Mucosa of descending colon (tissue), 3 donors: Measurements from ENCODE around the gene USF3. TPM values are rescaled to one million over a fixed set of nuclear protein-coding genes. Genes with fewer than 3 reads are reported as not detected.

Source experiments
- ATAC-seq: fragments of 200-7000 bp; cut with Tn5 transposase; one replicate; pipeline ENCODE4 v1.9.1; 2020; ENCODE audit warnings: mild to moderate bottlenecking, moderate library complexity
- DNase-seq, 3 donors: peaks; one replicate each; pipeline ENCODE4 v3.0.0-alpha.2; 2020
- H3K36me3 ChIP-seq: fragments of 200-600 bp; one replicate; pipeline ENCODE4 v1.8.0; 2021; ENCODE audit warnings: low read depth, mild to moderate bottlenecking
- H3K4me1 ChIP-seq: fragments of 200-600 bp; one replicate; pipeline ENCODE4 v1.8.0; 2021; ENCODE audit warnings: low read depth, mild to moderate bottlenecking
- H3K4me3 ChIP-seq: fragments of 200-600 bp; one replicate; pipeline ENCODE4 v1.8.0; 2021; ENCODE audit warnings: mild to moderate bottlenecking
- H3K9me3 ChIP-seq: fragments of 200-600 bp; one replicate; pipeline ENCODE4 v1.8.0; 2021; ENCODE audit warnings: mild to moderate bottlenecking
- intact Hi-C, 2 donors: fragments of 100-400 bp; cut with DNase I in 1 of 2; cut with micrococcal nuclease in 1 of 2; formaldehyde crosslinking; loops; one replicate each; pipeline versions ENCODE4 v1.11.0 to v1.11.1; 2022; cut with DNase I, micrococcal nuclease
- total RNA-seq, 3 donors: library from RNA; stranded (reverse); fragmentation: NEBNext Ultra II Directional in 2 of 3; extraction: Animal tissue kit (Norgen Biotek cat#: 25700) in 2 of 3; gene quantifications; one replicate each; pipeline versions ENCODE4 v1.2.1 to v1.2.4, GENCODE V29; 2021 to 2023
- TF ChIP-seq, protein P1 (sequence below): fragments of 200-600 bp; IDR thresholded peaks from one replicate; pipeline ENCODE4 v1.8.0; 2022; ENCODE audit warnings: antibody characterized with exemption, mild to moderate bottlenecking
- donor health status: DM: no; HTN: no; CAD: no; lungs with moderate emphysema.
- donor health status: DM: no; HTN: no; CAD: no.
- donor health status: DM: no; HTN: yes; CAD: no.

USF3 gene
- total RNA-seq, 3 donors from 2014 or later = 24.5 to 31.4 (median 26.7) TPM

DNA sequence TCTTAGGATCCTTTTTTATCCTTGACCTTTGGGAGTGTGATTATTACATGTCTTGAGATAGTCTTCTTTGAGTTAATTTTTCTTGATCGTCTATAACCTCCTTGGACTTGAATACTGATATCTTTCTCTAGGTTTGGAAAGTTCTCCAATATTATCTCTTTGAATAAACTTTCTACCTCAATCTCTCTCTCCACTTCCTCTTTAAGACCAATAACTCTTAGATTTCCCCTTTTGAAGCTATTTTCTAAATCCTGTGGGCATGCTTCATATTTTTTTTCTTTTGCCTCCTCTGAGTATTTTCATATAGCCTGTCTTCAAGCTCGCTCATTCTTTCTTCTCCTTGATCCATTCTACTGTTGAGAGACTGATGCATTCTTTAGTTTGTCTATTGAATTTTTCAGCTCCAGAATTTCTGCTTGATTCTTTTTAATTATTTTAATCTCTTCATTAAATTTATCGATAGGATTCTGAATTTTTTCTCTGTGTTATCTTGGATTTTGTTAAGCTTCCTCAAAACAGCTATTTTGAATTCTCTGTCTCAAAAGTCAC lies 12.1 kb downstream of the USF3 start:
- intact Hi-C loops = no loop called here
- Histone ChIP-seq H3K4me1 (no peaks in the 10 kb centered on the region), H3K4me3 (no peak overlapping the region), H3K36me3 (no peaks in the 10 kb centered on the region), H3K9me3 (peaks cover 4% of the 10 kb centered on the region)
- no peak for ATAC-seq
- no peak for DNase-seq
- TF ChIP-seq, protein P1, sequence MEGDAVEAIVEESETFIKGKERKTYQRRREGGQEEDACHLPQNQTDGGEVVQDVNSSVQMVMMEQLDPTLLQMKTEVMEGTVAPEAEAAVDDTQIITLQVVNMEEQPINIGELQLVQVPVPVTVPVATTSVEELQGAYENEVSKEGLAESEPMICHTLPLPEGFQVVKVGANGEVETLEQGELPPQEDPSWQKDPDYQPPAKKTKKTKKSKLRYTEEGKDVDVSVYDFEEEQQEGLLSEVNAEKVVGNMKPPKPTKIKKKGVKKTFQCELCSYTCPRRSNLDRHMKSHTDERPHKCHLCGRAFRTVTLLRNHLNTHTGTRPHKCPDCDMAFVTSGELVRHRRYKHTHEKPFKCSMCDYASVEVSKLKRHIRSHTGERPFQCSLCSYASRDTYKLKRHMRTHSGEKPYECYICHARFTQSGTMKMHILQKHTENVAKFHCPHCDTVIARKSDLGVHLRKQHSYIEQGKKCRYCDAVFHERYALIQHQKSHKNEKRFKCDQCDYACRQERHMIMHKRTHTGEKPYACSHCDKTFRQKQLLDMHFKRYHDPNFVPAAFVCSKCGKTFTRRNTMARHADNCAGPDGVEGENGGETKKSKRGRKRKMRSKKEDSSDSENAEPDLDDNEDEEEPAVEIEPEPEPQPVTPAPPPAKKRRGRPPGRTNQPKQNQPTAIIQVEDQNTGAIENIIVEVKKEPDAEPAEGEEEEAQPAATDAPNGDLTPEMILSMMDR = no peak

DNA sequence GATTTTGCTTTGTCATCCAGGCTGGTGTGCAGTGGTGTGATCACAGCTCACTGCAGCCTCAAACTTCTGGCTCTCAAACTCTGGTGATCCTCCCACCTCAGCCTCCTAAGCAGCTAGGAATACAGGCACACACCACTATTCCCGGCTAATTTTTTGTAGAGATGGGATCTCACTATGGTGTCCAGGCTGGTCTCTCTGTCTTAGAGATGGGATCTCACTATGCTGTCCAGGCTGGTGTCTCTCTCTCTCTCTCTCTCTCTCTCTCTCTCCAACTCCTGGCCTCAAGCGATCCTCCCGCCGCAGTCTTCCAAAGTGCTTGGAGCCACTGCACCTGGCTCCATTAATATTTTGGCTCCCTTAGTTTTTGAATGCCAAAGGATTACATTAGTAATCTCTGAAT lies 17.7 kb downstream of the USF3 start:
- TF ChIP-seq, protein P1 = no peak
- no peak for ATAC-seq
- Histone ChIP-seq H3K4me3 (no peak overlapping the region), H3K9me3 (no peaks in the 10 kb centered on the region), H3K36me3 (no peaks in the 10 kb centered on the region), H3K4me1 (no peaks in the 10 kb centered on the region)
- intact Hi-C loops = no loop called here
- no peak for DNase-seq

DNA sequence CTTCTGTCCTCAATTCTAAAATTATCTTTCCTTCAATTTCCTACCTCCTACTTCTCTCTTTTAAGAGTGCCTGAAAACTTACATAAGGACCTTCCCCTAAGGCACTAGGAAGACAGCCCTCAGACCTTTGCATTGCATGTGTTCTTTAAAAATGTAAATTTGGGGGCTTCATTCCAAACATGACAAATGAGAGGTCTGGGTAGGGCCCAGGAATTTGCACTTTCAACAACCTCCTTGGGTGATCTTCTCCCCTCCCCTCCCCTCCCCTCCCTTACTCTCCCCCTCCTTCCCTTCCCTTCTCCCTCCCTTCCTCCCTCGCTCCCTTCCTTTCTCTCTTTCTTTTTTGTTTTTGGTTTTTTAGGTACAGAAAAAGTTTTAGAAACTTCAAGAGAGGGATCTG lies 18.7 kb downstream of the USF3 start:
- TF ChIP-seq, protein P1 = no peak
- intact Hi-C loops = no loop called here

DNA sequence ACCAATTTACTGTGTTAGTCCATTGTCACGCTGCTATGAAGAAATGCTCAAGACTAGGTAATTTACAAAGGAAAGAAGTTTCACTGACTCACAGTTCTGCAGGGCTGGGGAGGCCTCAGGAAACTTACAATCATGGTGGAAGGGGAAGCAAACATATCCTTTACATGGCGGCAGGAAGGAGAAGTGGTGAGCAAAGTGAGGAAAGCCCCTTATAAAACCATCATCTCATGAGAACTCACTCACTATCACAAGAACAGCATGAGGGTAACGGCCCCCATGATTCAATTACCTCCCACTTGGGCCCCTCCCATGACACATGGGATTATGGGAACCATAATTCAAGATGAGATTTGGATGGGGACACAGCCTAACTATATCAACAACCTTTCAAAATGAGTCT lies 20.2 kb downstream of the USF3 start:
- TF ChIP-seq, protein P1 = no peak
- H3K9me3 ChIP-seq = no peaks in the 10 kb centered on the region

More for the DNA sequence above, 18.7 kb downstream of the USF3 start:
- H3K4me3 ChIP-seq = no peak overlapping the region
- ATAC-seq (no peak), DNase-seq (no peak)
- no peaks in the 10 kb centered on the region for H3K9me3 ChIP-seq
- no peaks in the 10 kb centered on the region for H3K4me1 ChIP-seq
- H3K36me3 ChIP-seq = no peaks in the 10 kb centered on the region

DNA sequence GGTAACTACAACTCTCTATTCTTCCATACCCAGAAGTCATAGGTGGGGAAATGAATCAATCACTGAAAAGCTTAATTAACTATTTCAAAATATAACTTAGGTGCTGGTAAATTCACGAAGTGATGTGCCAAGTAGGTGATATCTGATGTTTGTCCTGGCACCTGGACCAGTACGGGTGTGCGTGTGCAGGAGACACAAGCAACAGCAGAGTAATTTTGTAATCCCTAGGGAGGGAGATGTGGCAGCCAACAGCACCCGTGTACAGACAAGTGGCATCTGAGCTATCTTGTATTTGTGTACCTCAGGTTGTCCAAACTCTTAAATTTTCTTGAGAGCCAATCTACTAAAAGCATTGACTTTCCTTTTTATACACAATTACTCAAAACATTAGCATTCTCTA lies 22.8 kb downstream of the USF3 start:
- Histone ChIP-seq H3K4me3 (no peak overlapping the region), H3K4me1 (no peaks in the 10 kb centered on the region), H3K36me3 (no peaks in the 10 kb centered on the region), H3K9me3 (no peaks in the 10 kb centered on the region)
- intact Hi-C loops = no loop called here
- ATAC-seq (no peak), DNase-seq (no peak)
- TF ChIP-seq, protein P1 = no peak

More for the DNA sequence above, 20.2 kb downstream of the USF3 start:
- ATAC-seq (no peak), DNase-seq (no peak)
- Histone ChIP-seq H3K4me1 (no peaks in the 10 kb centered on the region), H3K4me3 (no peak overlapping the region), H3K36me3 (no peaks in the 10 kb centered on the region)
- intact Hi-C loops = no loop called here

DNA sequence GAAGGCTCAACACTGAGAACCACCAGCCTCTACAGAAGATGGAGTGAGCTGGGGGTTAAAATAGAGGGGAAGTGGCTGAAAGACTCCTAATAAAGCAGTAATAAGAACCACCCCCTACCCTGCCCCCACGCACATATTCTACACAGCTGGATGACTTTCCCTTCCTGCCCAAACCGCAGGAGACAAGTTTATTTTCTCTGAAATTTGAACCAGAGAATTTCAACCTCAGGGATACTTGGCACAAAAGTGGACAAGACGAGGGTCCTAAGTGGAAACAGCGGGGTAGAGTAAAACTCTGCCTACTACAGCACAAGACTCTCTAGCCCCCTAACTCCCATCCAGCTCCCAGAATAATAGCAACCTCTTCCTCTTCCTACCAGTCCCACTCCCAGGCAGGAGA lies 28.4 kb downstream of the USF3 start:
- DNase-seq = no peak
- Histone ChIP-seq H3K36me3 (no peaks in the 10 kb centered on the region), H3K4me1 (peaks cover 2% of the 10 kb centered on the region), H3K4me3 (no peak overlapping the region), H3K9me3 (no peaks in the 10 kb centered on the region)
- TF ChIP-seq, protein P1 = no peak
- intact Hi-C loops = no loop called here
- no peak for ATAC-seq
